GM20431 (cell line): Measurements from ENCODE around the gene CELA2B.
"Not testable (repeated sequence)": the region's sequence is repeated elsewhere in the genome, so short reads cannot be mapped to it uniquely, and the experiment has no call there.

Source experiments
- in situ Hi-C: fragments of 300-500 bp; cut with MseI, MboI; formaldehyde crosslinking; loops from one replicate; pipeline ENCODE4 v1.15.0; 2020; ENCODE audit warnings: low sequenced_read_pairs; ENCODE audit not compliant: unreplicated experiment

Gene CELA2B

DNA sequence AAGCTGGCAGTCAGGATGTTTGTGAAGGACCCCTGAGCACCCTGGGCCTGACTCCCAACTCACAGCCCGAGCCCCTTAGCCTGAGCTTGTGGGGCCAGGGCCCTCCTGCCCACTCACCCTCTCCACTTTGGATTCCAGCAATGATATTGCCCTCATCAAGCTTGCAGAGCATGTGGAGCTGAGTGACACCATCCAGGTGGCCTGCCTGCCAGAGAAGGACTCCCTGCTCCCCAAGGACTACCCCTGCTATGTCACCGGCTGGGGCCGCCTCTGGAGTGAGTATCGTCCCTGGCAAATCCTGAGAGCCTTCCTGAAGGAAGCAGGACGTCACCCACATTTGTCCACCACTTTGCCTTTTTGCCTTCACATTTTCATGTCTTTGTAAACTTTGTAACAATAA lies 32.6 kb upstream of the CELA2B start:
- in situ Hi-C loops: loop anchor here (25.0 kb wide), 1 partner anchor 331 kb away; no protein-coding TSS in a partner anchor

DNA sequence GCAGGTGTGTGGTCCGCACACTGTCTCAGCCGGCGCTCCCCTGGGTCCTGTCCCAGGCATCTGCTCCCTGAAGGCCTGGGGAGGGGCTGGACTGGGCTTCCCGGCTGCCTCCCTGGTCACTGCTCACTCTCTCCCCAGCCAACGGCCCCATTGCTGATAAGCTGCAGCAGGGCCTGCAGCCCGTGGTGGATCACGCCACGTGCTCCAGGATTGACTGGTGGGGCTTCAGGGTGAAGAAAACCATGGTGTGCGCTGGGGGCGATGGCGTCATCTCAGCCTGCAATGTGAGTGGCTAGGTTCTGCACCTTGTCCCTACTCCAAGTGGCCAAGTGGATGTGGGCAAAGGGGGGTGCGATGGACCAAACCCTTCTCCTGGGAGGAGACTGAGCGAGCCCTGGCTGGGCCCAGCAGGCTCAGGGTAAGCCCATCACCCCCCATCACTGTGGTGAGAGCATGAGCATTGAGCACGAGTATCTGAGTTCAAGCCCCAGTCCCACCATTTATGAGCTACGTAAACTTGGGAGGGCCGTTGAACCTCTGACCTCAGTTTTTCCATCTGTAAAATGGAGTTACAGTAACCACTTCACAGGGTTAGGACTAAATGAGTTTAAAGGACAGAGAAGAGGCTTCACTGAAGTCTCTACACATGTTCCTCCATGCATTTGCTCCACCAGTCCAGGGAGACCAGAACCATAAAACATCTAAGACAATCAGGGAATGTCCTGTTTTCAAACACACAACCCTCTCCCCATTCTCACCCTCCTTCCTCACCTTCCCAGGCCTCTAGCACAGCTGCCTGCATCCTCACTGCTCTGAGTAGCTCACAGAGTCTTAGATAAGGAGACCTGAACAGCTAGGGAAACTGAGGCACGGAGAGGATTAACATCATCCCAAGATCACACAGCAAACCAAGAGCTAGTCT lies 31.2 kb upstream of the CELA2B start:
- in situ Hi-C loops: loop anchor here (25.0 kb wide), 1 partner anchor 332 kb away; no protein-coding TSS in a partner anchor

DNA sequence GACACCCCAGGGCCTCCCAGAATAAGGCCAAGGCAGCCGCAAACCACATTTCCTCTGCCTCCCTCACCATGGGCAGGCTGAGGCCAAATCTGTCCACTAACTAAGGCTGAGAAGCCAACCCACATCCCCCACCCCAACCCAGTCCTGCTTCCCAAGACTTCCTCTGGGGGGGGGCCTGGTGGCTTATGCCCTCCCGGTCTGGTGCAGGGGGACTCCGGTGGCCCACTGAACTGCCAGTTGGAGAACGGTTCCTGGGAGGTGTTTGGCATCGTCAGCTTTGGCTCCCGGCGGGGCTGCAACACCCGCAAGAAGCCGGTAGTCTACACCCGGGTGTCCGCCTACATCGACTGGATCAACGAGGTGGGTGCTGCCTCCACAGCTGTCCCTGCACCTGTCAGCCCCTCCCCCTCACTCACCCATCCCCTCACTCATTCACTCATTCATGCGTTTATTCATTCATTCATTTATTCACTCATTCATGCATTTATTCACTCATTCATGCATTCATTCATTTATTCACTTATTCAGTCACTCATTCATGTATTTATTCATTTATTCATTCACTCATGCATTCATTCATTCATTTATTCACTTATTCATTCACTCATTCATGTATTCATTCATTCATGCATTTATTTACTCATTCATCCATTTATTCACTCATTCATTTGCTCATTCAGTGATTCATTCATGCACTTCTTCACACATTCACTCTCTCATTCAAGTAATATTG lies 30.3 kb upstream of the CELA2B start:
- in situ Hi-C loops: loop anchor here (25.0 kb wide), 1 partner anchor 333 kb away; no protein-coding TSS in a partner anchor

DNA sequence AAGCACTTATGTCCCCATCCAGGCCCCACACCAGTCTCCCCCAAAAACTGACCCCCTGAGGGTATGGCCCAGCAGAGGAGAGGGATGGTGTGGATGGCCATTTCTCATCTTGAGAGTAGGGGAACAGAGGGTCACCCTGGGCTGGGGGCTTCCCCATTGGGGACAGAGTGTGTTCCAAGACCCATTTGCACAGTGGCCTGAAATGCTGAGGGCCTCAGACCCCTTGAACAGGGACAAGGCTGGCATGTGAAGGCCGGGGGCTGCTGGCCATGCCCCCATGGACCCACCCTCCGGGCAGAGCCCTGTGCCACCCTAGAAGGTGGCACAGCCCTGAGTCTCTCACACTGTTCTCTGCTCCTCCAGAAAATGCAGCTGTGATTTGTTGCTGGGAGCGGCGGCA lies 29.7 kb upstream of the CELA2B start:
- in situ Hi-C loops: loop anchor here (25.0 kb wide), 1 partner anchor 334 kb away; no protein-coding TSS in a partner anchor

DNA sequence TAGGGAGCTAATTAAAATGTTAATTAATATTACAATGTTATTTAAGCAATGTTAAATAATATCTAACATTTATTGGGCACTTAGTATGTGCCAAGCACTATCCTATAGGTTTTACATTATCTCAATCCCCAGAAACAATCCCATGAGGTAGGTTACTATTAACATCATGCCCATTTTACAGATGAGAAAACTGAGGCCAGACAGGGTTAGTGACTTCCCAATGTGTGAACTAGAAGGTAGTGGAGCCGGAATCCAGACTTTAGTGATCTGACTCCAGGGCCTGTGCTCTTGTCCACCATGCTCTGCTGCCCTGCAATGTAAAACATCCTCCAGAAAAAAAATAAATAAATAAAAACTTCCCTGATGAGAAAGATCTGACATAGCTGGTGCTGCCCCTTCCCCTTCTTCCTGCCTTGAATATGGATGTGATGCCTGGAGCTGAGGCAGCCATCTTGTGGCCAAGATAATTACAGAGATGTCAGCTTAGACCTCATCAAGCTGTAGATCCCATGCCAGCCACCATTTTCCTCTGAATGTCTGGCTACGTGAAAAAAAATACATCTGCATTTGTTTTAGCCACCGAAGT lies 26.9 kb upstream of the CELA2B start:
- in situ Hi-C loops: loop anchor here (25.0 kb wide), 1 partner anchor 337 kb away; no protein-coding TSS in a partner anchor

DNA sequence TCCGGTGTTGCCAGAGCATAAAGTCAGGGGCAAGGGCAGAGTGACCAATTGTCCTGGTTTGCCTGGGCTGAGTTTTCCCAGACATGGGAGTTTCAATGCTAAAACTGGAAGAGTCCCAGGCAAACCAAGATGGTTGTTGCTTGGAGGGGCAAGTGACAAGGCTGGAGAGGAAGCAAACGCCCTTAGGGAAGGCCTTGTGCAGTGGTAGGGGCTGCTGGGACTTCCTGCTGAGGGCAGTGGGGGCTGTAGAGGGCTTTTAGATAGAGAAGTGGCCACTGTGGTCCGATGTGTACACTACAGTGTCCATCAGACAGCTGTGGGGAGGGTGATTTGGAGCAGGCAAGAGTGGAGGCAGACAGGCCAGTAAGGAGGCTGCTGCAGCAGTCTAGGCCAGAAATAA lies 26.3 kb upstream of the CELA2B start:
- in situ Hi-C loops: loop anchor here (25.0 kb wide), 1 partner anchor 337 kb away; no protein-coding TSS in a partner anchor

DNA sequence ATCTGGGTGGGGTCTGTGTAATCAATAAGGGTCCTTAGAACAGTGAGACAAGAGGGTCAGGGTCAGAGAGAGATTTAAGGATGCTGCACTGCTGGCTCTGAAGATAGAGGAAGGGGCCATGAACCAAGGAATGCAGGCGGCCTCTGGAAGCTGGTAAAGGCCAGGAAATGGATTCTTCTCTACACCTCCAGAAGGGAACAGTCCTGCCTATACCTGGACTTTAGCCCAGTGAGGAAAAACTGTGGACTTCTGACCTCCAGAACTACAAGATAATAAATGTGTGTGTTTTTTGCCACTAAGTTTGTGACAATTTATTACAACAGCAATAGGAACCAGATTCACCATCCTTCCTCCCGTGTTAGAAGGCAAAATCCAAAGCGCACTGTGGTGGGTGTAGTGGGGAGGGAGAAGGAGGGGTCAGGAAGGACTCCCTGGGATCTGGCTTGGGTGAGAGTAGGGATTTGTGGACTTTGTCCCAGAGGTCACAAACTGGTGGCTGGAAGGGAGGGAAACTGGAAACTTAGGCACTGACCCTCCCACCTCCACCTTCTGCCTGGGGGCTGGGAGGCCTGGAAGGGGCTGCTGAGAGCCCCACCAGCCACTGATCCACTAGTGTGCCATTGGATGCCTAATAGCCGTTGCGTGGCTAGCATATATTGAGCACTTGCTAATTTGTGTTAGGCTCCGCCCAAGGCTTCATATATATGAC lies 24.7 kb upstream of the CELA2B start:
- in situ Hi-C loops: no loop called here

DNA sequence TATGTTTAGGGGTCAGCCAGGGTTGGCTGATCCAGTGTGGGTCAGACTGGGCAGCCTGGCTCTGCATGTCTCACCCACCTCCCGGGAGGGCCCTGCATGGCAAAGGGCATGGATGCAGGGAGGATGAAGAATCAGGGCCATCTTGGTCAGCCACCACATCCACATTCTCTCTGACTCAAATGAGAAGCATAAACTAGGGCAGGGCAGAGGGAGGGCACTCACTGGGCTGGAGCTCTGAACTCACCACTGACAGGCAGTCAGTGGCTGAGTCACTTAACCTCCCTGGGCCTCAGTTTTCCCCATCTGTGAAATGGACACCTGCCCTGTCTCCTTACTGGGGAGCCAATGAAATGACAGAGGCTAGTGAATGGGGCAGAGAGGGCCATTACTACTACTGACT lies 23.7 kb upstream of the CELA2B start:
- in situ Hi-C loops: no loop called here

DNA sequence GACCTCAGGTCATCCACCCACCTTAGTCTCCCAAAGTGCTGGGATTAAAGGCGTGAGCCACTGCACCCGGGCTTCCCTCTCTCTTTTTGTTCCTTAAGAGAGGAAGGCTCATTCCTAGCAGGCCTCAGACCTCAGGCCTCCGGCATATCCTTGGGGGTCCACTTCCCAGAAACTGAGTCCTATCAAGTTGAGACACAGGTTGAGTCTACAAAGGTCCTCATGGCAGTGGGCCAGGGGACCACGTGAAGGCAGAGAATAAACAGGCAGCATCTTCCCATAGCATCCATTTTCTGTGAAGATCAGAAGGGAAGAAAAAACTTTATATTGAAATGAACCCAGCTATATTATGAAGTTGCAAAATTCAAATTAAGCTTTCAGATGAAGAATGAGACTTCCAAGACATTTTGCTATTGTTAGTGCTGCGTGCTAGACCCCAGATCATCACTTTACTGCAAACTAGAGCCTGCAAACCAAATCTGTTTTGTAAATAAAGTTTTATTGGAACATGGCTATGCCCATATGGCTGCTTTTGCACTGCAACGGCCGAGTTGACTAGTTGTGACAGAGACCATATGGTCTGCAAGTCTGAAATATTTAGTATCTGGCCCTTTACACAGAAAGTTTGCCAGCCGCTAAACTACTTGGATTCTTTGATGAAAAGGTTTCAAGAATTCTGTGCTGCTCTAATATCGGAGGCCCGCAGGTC lies 22.9 kb upstream of the CELA2B start:
- in situ Hi-C loops: no loop called here

DNA sequence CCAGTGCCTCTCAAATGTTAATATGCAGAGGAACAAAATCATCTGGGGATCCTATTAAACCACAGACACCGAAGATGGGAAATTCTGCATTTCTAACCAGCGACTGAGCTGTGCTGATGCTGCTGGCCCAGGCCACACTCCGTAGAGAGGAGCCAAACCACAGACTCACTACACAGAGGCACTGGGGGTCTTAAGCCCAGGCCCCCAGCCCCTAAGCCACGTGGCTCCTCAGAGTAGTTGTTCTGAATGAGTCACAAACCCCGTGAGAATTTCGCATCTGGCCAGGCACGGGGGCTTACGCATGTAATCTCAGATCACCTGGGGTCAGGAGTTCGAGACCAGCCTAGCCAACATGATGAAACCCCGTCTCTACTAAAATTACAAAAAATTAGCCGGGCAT lies 22.2 kb upstream of the CELA2B start:
- in situ Hi-C loops: no loop called here

DNA sequence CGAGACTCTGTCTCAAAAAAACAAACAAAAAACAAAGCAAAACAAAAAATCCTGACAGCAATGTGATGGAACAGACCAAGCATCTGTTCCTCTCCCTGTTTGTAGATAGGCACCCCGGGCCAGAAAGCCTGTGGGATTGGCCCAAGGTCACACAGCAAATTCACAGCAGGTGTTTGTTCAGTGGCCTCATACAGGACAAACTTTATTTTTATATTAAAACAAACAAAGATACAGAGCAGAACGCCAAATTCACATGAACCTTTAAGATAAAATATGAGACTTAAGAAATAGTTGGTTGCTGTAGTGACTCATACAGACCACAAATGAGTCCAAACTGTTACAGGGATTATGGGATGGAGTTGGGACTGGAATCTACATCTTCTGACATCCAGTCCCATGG lies 21.6 kb upstream of the CELA2B start:
- in situ Hi-C loops: no loop called here

DNA sequence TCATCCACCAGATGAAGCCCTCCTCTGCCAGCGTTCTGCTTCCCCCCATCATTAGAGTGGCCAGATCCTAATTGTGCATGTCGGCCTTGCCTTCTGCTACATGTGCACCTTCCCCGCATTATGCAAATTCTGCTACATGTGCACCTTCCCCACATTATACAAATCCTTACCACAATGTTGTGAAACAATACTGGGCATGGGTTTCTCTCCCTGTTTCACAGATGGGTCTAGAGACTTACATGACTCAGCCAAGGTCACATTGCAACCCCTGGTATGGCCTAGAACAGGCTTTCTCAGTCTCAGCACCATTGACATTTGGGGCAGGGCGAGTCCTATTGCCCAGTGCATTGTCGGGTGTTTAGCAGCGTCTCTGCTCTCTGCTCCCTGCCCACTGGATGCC lies 20.4 kb upstream of the CELA2B start:
- in situ Hi-C loops: no loop called here

DNA sequence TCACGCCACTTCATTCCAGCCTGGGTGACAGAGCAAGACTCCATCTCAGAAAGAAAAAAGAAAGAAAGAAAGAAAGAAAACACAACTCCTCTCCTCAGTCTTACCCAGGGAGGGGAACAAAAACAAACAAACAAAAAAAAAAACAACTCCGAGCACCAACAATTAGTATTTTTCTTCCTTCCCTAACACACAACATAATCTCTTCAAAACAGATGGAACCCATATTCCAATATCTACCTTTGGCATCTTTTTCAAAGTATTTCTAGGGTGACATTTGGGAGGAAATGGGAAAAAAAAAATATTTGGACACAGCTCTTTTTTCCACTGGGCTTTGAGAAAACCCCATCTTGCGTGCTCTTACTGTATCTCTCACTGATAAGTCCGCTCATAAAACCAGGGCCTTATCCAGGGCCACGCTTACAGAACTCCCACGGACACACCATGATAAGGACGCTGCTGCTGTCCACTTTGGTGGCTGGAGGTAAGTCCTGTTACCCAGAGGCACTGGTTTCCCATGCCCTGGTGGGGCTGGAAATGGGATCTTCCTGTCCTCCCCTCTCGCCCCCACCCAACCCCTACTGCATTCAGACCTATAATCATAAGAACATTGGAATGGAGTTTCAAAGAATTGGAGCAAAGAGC lies 19.5 kb upstream of the CELA2B start, which contains the start of gene CELA2A:
CELA2A (plus strand) TSS at position 420 of the 642 bp plus-strand sequence; CDS start at position 442, 22 bp downstream.
- in situ Hi-C loops: no loop called here

DNA sequence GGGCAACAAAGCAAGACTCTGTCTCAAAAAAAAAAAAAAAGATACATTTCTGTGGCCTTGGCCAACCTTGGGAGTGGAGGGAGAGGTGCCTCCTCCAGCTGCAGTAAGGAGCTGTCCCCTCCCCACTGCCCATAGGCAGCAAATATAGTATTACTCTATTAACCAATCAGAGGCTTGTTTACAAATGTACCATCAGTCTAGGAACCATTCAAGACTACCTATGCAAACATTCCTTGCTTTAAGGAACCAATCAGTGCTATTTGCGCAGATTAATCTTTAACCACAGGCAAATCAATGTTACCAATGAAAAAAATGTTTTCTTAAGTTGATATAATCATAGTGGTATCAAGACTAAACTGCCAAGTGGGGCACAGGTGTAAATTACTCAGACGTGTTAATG lies 18.3 kb upstream of the CELA2B start:
- in situ Hi-C loops: no loop called here

DNA sequence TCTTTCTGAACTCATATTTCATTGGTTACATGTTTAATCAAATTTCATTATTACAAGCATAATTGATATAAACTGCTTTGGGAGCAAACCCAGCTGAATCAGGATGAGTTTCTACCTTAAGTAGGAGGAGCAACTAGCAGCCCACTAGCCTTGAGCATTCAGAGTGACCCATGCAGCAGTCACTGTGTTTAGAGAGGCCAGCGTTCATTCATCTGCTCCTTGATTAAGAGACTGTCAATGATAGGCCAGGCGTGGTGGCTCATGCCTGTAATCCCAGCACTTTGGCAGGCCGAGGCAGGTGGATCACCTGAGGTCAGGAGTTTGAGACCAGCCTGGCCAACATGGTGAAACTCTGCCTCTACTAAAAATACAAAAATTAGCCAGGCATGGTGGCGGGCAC lies 17.5 kb upstream of the CELA2B start:
- in situ Hi-C loops: not testable (repeated sequence)

DNA sequence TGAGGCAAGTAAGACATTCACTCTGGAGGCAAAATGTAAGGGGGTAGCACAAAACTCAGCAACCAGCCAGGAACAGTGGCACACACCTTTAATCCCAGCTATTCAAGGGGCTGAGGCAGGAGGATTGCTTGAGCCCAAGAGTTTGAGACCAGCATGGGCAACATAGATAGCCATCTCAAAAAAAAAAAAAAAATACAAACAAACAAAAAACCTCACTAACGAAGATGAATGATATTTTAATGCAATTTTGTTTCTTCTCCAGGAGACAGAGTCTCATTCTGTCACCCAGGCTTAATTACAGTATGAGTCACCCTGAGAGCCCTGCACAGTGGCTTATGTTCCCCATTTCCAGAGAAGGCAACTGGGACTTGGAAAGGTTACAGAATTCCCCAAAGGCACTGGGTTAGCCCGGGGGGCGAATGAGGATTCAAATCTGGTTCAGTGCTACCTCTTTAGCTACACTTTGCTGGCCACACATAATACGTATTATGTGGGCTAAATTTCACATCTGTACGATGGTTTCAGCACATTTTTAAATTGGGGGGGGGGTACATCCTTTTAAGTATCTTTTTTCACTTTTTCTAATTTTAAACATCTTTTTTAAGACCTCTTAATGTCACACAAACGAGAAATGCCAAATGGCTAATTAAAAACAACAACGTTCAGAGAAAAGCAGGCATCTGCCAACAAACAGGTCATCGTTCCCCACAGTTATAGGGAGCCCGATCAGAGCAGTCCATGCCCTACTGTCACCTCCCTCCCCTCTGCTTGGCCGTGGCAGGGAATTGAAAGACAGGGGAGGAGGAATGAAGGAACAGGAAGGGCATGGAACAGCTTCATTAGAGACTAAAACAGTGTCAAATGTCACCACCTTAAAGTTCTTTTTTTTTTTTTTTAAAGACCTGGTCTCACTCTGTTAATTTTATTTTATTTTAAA lies 15.9 kb upstream of the CELA2B start:
- in situ Hi-C loops: no loop called here

DNA sequence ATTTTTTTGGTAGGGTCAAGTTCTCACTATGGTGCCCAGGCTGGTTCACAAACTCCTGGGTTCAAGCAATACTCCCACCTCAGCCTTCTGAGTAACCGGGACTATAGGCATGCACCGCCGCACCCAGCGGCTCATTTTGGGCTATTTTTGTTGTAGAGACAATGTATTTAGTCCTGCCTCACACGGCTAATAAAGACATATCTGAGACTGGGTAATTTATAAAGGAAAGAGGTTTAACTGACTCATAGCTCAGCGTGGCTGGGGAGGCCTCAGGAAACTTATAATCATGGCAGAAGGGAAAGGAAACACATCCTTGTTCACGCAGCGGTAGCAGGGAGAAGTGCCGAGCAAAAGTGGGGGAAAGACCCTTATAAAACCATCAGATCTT lies 15.2 kb upstream of the CELA2B start:
- in situ Hi-C loops: no loop called here
